ENCODE data around the gene MCUR1.
"Not testable (repeated sequence)": the region's sequence is repeated elsewhere in the genome, so short reads cannot be mapped to it uniquely, and the experiment has no call there.

MCUR1 gene

DNA sequence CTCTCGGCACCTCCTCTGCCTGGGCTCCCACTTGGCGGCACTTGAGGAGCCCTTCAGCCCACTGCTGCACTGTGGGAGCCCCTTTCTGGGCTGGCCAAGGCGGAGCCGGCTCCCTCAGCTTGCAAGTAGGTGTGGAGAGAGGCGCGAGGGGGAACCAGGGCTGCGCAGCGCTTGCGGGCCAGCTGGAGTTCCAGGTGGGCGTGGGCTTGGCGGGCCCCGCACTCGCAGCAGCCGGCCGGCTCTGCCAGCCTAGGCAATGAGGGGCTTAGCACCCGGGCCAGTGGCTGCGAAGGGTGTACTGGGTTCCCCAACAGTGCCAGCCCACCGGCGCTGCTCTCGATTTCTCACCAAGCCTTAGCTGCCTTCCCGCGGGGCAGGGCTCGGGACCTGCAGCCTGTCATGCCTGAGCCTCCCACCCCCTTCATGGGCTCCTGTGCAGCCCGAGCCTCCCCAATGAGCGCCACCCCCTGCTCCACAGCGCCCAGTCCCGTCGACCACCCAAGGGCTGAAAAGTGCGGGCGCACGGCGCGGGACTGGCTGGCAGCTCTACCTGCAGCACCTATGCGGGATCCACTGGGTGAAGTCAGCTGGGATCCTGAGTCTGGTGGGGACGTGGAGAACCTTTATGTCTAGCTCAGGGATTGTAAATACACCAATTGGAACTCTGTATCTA is 41.9 kb downstream of the MCUR1 start:
- DNase-seq = not testable (repeated sequence)

DNA sequence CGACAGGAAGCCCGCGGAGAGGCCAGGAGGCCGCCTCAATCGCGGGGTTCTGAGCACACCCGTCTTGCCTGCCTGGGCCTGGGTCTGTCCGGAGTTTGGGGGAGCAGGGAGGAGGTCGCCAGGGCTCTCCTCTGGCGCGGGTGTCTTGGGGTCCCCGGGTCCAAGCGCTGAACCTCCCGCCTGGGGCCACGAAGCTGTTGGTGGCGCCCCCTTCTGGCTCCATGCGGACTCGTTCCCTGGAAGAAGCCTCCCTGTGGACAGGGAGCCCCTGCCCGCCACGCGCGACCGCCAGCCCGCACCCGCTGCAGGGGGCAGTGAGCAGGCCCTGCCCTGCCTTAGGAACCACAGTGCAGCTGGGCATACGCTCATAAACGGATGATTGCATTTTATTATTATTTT is 44.7 kb downstream of the MCUR1 start:
- no peak for DNase-seq

DNA sequence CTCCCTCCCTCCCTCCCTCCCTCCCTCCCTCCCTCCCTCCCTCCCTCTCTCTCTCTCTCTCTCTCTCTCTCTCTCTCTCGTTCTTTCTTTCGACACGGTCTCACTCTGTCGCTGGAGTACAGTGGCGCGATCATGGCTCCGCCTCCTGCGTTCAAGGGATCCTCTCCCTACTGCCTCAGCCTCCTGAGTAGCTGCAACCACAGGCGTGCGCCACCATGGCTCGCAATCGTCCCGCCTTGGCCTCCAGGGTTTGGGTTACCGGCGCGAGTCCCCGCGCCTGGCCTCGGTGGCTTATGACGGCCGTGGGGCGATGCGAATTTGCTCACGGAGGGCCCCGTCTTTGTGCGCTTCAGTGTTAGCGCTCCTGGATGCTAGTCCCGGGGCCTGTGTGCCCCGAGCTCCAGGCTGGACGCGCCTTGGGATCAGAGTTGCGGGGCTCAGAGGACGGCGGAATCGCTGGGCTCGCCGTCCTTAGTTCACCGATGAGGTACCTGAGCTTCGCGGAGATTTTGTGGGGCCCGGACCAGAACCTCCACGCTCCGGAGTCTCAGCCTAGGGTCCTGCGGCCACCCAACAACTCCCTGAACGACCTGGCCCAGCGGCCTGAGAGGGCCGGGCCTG is 45.2 kb downstream of the MCUR1 start:
- no peak for DNase-seq

DNA sequence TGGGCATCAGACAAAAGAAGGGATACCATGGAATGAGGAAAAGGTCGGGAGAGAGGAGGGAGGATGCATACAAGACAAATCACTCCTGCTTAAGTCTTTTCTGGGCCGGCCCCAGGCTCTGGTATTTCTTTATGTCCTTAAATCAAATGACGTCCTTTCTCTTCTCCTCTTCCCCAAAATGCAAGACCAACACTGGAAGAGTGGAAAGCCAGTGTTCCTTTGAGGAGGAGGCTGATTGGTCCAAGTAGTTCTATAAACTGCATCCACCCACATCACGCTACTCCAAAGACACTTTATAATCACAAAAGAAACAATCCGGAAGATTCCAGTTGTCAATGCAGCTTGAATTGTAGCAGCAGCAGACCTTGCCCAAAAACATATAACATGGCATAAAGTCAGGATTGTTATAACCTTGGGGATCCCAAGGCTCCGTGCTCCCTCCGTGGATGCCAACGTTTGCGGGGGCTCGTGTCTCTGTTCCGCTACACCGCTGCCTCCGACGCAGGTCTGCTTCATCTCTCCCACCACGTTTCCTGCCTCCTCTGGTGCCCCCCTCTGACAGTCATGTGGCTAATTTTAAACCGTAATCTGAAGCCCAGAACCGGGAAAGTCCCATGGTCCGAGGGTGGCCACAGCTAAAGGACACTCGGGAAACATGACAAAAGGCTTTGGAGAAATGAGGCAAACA is 47.1 kb downstream of the MCUR1 start:
- no peak for DNase-seq

DNA sequence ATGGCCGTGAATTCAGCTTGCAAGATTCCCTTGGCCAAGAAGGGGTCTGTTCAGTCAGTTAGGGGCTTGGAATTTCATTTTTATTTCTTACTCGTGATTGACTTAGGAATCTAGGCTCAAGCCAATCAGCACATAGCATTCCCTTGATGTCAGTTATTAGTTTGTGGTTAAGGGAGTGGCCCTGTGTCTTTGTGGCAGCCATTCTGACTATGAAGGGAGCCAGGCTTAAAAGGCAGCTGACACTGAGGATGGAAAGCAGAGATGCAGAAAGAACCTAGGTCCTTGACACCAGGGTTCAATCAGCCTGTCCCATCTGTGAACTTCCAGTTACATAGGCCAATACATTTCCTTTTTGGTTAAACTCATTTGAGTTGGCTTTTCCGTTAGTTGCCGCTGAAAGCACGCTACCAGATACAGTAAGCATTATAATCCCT is 48.1 kb downstream of the MCUR1 start:
- DNase-seq = no peak

DNA sequence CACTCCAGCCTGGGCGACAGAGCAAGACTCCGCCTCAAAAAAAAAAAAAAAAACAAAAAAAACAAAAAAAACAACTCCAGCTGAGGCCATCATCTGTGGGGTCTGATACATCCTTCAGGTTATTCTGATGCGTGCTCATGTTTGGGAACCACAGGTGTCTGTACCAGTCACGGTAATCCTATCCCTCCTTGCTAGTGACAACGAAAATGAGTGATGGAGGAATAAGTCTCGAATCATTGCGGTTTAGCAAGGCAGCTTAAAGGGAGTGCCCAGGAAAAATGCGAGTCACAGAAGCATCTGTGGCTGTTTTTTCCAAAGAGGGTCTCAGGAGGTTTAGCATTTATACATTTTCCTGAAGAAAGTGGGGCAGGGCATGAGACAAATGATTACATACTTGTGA is 48.8 kb downstream of the MCUR1 start:
- DNase-seq = no peak

DNA sequence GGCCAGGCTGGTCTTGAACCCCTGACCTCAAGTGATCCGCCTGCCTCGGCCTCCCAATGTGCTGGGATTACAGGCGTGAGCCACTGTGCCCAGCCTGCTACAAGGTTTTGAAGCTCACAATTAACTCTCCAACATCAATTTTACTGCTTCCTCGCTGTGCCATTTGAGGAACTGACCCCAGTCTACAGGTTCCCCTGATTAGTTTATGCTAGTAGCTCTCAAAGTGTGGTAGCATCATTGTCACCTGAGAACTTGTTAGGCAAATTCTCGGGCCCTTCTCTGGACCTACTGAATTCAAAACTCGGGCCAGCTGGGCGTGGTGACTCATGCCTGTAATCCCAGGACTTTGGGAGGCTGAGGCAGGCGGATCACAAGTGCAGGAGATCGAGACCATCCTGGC is 49.4 kb downstream of the MCUR1 start:
- no peak for DNase-seq

DNA sequence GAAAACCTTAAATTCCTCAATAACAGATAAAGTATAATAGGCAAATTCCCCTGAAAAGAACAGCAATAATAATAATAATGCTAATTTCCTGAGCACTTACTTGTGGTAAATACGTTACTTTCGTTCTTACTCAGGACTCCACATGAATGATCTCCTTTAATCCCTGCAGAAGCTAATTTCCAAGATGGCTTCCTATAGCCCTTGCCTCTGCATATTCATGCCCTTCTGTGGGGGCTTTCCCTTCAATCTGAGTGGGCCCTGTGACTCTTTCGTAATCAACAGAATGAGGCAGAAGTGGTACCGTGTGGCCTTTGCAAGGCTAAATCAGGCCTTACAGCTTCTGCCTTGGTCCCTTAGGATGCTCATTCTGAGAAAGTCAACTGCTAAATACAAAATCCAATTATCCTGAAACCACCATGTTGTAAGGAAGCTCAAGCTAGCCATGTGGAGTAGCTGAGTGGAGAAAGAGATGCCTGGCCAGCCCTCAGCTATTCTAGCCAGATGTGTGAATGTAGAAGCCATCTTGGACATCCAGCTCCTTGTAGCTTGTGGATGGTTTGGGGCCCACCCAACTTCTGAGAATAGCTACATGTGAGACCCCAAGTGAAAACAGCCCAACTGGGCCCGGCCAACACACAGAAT is 50.5 kb downstream of the MCUR1 start:
- DNase-seq = no peak

DNA sequence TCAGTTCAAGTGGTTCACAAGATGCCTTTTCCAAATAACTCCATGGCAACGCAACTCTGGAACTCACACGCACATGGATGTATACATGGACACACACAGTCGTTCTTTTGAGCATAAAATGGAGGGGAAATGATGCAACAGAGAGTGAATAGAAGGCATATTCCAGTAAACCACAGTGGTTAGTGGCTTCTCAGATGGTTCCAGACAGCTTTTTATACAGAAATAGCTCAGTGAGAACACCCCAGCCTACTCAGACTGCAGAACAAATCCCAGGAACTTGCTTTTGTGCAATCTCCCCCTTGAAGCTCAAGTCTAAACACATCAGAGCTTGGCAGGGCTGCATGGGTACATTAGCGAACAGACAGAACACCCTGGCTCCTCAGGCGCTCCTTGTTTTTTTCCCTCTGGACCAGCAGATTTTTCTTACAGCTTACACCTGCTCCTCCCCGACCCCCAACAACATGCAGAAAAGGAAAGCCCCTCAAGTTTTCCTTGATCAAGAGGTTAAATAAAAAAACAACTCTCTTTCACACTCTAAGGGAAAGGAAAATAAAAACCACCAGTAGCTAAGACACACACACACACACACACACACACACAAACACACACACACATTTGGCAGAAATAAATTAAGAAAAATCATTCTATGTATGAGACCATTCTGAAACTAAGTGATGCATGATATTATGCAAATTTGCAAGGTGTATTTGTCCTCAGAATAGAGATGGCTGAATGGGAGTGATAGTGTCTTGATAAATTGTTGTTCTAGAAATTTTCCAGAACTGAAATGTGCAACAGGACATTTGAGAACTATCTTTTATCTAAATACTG is 51.5 kb downstream of the MCUR1 start:
- no peak for DNase-seq

DNA sequence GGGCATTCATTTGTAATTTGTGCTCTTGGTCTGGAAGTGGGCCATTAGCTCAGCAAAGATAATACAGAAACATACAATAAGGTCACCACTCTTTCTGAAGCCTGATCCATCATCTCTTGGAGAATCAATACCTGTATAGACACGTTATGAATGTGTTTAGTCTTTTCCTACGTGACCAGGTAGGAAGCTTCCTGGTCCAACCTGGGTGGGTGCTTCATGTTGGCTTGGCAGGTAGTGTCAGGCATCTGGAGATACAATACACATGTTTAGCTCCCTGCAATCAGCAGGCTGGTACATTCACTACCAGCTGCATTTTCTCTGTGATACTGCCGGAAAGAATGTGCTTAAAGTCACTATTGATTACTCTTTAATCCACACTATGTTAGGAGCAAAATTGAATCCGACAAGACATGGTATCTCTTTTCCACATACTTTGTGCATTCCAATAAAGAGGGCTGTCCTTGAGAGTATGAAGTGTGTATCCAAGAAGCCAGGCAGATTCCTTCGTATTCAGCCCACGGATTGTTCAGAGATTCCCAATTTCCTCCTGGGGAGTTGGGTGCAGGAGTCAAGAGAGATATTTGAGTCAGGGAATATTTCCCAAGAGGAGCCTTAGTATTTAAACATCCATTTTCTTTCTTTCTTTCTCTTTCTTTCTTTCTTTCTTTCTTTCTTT is 52.9 kb downstream of the MCUR1 start:
- no peak for DNase-seq

DNA sequence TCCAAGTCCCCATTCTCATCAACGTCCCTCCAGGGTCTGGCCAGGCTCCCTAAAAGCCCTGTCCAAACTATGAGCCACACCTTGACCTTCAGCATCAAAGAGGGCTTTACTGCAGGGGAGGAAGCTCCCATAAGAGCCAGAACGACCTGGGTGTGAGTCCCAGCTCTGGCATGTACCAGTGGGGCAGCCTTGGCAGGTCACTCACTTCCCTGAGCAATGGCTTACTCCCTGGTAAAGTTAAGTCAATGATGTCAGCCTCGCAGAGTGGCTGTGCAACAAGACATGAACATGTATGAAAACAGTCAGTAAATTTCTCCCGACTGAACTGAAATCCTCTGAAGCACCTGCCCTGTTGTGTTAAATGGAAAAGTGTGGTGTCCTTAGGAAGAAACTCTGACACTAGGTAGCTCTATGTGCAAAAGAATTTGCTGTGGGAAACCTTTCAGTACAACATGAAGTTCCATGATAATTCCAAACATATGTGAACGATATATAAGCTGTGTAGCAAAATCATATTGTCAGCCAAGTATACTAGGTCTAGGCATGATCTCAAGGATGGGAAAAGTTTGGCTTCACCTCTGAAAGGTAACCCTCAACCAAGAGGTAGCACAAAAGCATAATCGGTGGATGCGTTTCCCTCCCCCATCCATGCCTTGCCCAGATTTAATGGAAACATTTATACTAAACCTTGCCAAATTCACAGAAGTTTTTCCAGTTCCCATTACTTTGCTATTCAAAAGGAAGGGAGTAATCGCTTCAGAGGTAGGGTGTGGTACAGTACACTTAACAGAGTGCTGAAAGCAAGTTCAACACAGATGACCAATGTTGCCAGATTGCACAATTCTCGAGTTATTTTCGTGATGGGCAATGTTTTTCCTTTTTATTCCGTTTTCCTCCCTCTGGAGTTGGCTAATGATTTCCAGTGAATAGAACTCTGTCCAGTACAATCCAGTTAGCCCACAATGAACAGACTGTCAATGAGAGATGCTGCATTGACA is 53.8 kb downstream of the MCUR1 start:
- no peak for DNase-seq

DNA sequence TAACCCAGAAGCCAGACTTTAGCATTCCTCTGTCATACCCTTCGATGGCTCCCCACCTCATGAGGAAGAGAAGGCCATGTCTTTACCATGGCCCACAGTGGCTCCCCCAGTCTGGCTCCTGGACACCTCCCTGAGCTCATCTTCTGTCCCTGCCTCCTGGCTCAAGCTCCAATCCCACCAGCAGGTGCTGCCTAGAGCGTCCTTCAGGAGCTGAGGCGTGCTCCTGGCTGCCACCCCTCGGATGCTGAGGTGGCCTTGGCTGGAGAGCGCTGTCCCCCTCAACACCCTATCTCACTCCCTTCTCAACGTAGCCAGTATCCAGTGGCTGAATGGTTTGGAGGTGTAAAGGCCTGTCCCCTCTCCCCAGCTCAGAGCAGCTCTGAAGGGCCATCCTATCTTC is 55.3 kb downstream of the MCUR1 start:
- no peak for DNase-seq

DNA sequence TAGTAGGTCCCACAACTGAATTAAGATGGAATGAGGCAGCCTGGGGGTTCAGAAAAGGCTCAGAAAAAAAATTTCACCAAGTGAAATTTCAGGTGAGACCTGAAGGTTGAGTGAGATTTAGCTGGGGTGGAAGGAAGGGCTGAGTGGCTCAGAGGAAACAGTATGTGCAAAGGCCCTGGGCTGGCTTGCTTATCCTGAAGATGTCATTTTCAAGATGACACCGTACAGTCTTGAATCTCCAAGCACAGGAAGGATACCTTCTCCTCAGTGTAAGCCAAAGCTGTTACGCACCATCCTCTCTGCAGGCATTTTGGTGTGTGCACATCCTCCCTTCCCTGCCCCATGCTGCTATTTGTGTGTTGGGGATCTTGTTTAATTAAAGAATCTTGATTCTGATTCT is 59.7 kb downstream of the MCUR1 start:
- no peak for DNase-seq

DNA sequence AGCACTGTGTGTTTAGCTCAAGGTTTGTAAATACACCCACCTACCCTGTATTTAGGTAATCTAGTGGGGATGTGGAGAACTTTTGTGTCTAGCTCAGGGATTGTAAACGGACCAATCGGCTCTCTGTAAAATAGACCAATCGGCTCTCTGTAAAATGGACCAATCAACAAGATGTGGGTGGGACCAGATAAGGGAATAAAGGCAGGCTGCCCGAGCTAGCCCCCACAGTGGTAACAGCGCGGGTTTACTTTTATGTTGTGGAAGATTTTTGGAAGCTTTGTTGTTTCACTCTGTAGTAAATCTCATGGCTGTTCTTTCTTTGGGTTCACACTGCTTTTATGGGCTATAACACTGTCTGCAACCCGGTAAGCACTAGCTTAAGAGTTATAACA is 70.6 kb downstream of the MCUR1 start:
- no peak for DNase-seq

DNA sequence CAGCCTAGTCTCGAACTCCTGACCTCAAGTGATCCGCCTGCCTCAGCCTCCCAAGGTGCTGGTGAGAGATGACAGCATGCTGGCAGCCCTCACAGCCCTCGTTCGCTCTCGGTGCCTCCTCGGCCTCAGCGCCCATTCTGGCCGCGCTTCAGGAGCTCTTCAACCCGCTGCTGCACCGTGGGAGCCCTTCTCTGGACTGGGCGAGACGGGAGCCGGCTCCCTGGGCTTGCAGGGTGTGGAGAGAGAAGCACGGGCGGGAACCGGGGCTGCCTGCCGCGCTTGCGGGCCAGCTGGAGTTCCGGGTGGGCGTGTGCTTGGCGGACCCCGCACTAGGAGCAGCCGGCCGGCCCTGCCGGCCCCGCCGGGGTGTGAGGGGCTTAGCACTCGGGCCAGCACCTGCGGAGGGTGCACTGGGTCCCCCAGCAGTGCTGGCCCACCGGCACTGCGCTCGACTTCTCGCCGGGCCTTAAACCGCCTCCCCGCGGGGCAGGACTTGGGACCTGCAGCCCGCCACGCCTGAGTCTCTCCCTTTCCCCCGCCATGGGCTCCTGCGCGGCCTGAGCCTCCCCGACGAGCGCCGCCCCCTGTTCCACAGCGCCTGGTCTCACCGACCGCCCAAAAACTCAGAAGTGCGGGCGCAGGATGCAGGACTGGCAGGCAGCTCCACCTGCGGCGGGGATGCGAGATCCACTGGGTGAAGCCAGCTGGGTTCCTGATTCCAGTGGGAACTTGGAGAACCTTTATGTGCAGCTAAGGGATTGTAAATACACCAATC is 71.2 kb downstream of the MCUR1 start:
- no peak for DNase-seq

DNA sequence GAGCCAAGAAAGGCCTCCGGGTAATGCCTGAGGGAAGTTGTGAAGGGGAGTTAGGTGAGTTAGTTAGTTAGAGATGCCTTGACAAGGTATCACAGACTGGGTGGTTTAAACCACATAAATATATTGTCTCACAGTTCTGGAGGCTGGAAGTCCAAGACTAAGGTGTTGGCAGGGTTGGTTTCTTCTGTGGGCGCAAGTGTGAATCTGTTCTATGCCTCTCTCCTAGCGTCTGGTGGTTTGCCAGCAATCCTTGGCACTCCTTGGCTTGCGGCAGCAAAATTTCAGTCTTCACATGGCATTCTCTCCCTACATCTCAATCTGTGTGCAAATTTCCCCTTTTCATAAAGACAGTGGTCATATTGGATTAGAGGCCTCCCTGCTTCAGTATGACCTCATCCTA is 73.0 kb downstream of the MCUR1 start:
- DNase-seq = no peak
